Neural crest cell (in vitro differentiated cells): ENCODE measurements around the gene ZNF747. TPM values are rescaled to one million over a fixed set of nuclear protein-coding genes. Genes with fewer than 3 reads are reported as not detected.
A peak's percentile ranks its signal among the peaks of the same experiment; 100 is the strongest.

Experiments used
- DNase-seq: peaks from one replicate; pipeline ENCODE4 v3.0.0; 2021; ENCODE audit warnings: low read depth, mixed read lengths, low spot score
- H3K27ac Mint-ChIP-seq: one replicate; pipeline ENCODE4 v1.8.0; 2021; ENCODE audit warnings: mild to moderate bottlenecking, mixed read lengths; ENCODE audit not compliant: unreplicated experiment
- H3K27me3 Mint-ChIP-seq: 2 replicates; pipeline ENCODE4 v1.8.0; 2021; ENCODE audit warnings: low read depth, mild to moderate bottlenecking, mixed read lengths
- H3K36me3 Mint-ChIP-seq: 2 replicates; pipeline ENCODE4 v1.8.0; 2021; ENCODE audit warnings: low read depth, mild to moderate bottlenecking, mixed read lengths
- H3K4me1 Mint-ChIP-seq: 2 replicates; pipeline ENCODE4 v1.8.0; 2021; ENCODE audit warnings: mixed read lengths
- H3K4me3 Mint-ChIP-seq: one replicate; pipeline ENCODE4 v1.8.0; 2021; ENCODE audit warnings: mild to moderate bottlenecking, mixed read lengths
- H3K9me3 Mint-ChIP-seq: 2 replicates; pipeline ENCODE4 v1.8.0; 2021; ENCODE audit warnings: mixed read lengths
- CTCF ChIP-seq: fragments of 200-600 bp; sonication (generic); conservative IDR thresholded peaks from 2 replicates; pipeline ENCODE4 v1.5.0; 2021; ENCODE audit warnings: antibody characterized with exemption, mild to moderate bottlenecking
- total RNA-seq: library from RNA; stranded (reverse); gene quantifications from 2 replicates; pipeline ENCODE4 v1.2.1, GENCODE V29; 2021

ZNF747 gene
- total RNA-seq, 1 donor from 2014 or later, result 10.5 TPM

GRCh38 chr16:30556125-30556473, 21.4 kb upstream of the ZNF747 start:
- no peaks in the 10 kb centered on the region for H3K9me3 Mint-ChIP-seq
- peak overlapping the region; percentile 67 for H3K27ac Mint-ChIP-seq
- no peak for TF ChIP-seq CTCF
- peaks cover 15% of the 10 kb centered on the region for H3K36me3 Mint-ChIP-seq
- DNase-seq, result no peak
- H3K4me1 Mint-ChIP-seq, result peaks cover 34% of the 10 kb centered on the region
- peak overlapping the region; percentile 96 for H3K4me3 Mint-ChIP-seq
- no peaks in the 10 kb centered on the region for H3K27me3 Mint-ChIP-seq

- DNase-seq, result no peak
- peak overlapping the region; percentile 57 for H3K27ac Mint-ChIP-seq
- no peaks in the 10 kb centered on the region for H3K9me3 Mint-ChIP-seq
- peaks cover 34% of the 10 kb centered on the region for H3K4me1 Mint-ChIP-seq
- H3K36me3 Mint-ChIP-seq, result peaks cover 15% of the 10 kb centered on the region
- no peaks in the 10 kb centered on the region for H3K27me3 Mint-ChIP-seq
- TF ChIP-seq CTCF, result no peak
- H3K4me3 Mint-ChIP-seq, result peak overlapping the region; percentile 96
These were observed 20.9 kb upstream of the ZNF747 start for GRCh38 chr16:30555315-30556124.

- Mint-ChIP-seq H3K36me3 (peaks cover 15% of the 10 kb centered on the region), H3K27me3 (no peaks in the 10 kb centered on the region)
- DNase-seq, result no peak
These were observed 20.1 kb upstream of the ZNF747 start for GRCh38 chr16:30554557-30555314.

GRCh38 chr16:30553393-30553899, 18.8 kb upstream of the ZNF747 start:
- Mint-ChIP-seq H3K4me3 (peak overlapping the region; percentile 76), H3K36me3 (peaks cover 15% of the 10 kb centered on the region), H3K4me1 (peaks cover 31% of the 10 kb centered on the region), H3K27ac (no peak overlapping the region), H3K9me3 (no peaks in the 10 kb centered on the region), H3K27me3 (no peaks in the 10 kb centered on the region)
- no peak for TF ChIP-seq CTCF
- no peak for DNase-seq

More at GRCh38 chr16:30554557-30555314, 20.1 kb upstream of the ZNF747 start:
- no peak overlapping the region for H3K27ac Mint-ChIP-seq
- peaks cover 33% of the 10 kb centered on the region for H3K4me1 Mint-ChIP-seq
- no peak for TF ChIP-seq CTCF
- H3K4me3 Mint-ChIP-seq, result peak overlapping the region; percentile 76
- H3K9me3 Mint-ChIP-seq, result no peaks in the 10 kb centered on the region

- H3K27ac Mint-ChIP-seq, result no peak overlapping the region
- peaks cover 30% of the 10 kb centered on the region for H3K4me1 Mint-ChIP-seq
- H3K36me3 Mint-ChIP-seq, result peaks cover 15% of the 10 kb centered on the region
- peak overlapping the region; percentile 76 for H3K4me3 Mint-ChIP-seq
- no peak for TF ChIP-seq CTCF
- H3K9me3 Mint-ChIP-seq, result no peaks in the 10 kb centered on the region
- no peak for DNase-seq
- H3K27me3 Mint-ChIP-seq, result no peaks in the 10 kb centered on the region
These were observed 18.3 kb upstream of the ZNF747 start for GRCh38 chr16:30552956-30553355.
